HG02588 (cell line): Measurements from ENCODE around the gene HMGB4.
A peak's percentile ranks its signal among the peaks of the same experiment; 100 is the strongest.

ENCODE experiments used
- ATAC-seq: cut with Tn5 transposase; IDR thresholded peaks from one replicate; pipeline ENCODE4 v1.9.1; 2021; ENCODE audit warnings: mild to moderate bottlenecking, moderate library complexity; ENCODE audit not compliant: unreplicated experiment

The HMGB4 gene

DNA sequence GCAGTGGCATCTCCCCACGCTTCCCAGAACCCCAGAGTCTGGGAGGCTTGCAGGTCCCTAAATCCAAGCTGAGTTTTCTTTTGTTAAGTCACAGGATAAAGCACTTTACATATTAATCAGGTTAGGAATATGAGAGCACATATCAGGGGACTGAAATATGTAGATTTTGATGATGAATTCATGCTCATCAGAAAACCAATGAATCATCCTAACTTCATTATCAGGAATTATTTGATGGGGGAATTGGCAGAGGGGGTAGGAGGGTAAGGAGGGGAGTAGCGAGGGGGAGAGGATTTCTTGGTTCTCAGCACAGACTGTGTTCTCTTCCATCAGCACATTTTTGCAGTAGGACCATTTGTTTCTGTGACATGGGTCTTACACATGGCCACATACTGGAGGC lies 32.1 kb downstream of the HMGB4 start:
- ATAC-seq: no peak

DNA sequence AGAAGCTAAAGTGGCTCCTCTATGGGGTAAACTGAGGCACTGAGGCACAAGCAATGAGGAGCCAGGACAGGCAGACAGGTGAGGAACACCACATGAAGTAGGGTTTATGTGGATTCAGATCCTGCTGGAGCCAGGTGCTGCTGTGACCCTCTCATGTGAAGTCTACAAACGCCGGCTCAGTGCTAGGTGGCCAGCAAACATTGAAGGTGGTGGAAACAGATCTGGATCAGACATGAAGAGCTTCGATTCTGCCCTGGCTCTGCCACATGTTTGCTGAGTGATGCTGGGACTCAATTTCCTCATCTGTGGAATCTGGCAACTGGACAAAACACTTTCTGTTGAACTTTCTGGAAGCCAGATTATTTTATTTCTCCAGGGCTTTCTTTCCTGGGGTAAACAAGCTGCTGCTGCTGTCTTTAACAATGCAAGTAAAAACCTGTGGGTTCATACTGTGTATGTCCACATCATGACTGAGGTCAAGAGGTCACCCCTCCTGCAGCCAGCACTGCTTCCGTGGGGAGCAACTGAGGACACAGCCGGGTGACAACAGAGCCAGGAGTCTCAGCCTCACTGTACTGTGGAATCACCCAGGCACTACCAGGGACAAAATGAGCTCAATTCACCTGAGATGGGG lies 33.3 kb downstream of the HMGB4 start:
- no peak for ATAC-seq

DNA sequence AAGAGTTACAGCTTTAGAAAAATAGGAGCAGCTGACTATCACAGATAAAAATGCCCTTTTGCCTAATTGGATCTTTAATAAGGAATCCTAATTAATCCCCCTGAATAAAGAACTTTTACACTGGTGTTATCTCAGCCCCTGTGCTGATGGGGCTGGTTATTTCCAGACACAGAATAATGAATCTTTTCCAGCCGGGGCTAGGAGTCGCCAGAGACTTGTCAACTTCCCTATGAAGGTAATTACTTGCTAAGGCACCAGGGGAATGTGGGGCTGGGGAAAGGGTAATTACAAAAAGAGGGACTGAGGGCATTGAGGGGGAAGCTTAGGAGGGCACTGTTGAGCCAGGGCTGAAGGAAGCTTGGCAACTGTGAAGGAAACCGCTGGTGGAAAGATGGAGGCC lies 34.5 kb downstream of the HMGB4 start:
- ATAC-seq: no peak

DNA sequence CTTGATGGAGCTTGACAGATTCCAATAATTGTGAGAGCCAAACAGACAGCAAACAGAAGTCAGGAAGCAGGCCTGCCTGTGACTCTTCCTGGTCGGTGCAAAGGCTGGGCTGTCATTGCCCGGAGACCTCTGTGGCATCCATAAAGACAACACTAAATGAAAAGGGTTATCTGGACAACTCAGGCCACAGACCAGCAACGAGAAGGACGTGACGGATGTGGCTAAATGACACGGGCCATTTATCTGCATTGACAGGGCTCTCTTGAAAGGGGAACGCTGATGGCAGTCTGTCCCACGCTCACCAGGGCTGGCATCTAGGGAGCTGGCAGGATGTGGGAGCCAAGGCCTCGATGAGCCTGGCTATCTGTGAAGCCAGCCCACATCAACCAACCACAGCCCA lies 35.0 kb downstream of the HMGB4 start:
- no peak for ATAC-seq

DNA sequence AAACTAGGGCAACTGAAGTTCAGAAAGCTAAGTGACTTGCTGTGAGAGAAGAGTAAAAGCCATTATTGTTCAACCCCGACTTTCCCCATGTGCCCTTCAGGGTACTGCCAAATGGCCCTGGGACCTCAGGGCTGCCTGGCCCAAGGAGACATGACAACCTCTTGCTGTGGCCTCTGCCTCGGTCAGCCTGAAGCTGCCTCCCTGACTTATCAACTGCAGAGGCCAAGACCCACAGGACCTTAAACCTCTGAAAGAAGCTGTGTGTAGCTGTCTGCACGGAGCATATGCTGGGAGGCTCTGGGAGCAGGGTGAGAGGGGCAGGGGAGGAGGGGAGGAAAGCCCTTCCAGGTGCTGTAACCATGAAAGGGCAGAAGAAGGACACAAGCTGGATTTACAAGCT lies 35.9 kb downstream of the HMGB4 start:
- ATAC-seq: no peak

DNA sequence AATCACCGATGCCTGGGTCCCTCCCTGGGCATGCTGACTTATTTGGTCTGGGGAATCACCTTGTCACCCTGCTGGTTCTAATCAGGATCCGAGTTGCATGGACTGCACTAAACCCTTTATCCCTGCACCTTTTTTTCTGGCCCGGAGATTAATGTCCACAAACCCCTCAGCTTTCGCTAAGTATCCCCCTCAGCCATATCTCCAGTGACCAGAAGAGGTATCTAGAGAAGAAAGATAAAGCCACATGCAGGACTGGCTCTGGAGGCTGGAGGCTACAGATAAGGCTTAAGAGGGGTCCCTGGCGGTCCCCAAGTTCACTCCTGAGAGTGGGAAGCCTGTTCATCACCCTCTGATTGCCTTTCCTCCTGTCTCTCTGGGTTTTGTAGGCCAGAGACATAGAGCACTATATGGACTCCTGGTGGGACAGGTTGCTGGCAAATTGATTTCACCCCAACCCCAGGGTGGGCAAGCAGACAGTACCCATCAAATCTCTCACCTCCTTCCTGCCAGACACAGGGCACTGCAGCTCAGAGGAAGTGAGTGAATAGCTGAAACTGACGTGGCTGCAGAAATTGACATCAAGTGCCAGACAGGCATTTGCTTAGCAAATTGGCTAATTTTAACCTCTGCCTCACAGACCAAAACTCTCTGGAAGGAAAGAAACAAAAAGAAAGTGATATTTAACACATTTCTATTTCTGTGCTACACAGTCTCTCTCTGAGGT lies 38.8 kb downstream of the HMGB4 start:
- ATAC-seq: peak; percentile 78

DNA sequence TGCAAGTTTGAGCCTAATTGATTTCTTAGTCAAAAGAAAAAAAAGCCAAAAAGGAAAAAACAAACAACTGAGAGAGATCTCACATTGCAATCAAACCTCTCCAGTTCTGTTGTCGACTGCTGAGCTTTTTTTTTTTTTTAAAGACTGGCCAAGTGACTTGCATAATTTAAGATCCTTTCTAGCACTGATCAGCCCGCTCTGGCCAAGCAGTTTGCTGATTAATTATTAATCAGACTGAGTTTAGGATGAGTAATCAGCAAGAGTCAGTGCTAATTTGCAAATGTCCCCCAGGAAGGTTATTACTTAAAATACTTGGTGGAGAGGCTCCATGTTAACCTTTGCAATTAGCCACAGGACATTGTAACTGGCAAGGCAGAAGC lies 39.3 kb downstream of the HMGB4 start:
- peak; percentile 50 for ATAC-seq

DNA sequence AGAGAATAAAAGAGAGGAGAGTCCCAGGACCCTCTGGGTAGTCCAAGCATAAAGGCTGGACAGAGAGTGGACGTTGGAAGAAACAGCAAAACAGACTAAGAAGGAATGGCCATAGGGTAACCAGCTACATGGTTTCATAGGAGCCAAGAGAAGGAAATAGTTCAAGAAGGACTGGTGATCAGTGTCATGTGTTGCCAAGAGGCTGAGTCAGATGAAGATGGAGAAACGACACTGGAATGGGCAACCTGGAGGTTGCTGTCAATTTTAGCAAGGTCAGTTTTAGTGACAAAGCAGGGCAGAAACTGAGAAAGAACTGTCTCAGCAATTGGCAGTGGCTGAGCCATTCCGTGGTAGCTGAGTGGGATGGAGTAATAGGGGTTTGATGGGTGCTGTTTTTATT lies 41.4 kb downstream of the HMGB4 start:
- no peak for ATAC-seq

DNA sequence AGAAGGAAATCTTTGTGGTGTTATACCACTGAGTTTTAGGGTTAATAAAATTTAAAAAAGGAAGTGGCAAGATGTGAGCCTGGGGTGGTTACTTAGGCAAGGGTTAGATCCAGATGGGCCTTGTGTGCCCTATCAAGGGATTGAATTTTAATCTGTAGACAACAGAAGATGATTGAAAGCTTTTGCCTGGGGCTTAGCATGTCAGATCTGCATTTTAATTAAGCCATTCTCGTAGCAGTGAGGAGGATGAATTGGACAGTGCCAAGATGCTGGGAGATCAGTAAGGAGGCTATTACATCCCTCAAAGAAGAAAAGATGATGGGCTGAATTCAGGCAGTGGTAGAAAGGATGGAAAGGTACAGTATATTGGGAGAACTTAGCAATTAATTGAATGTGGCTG lies 42.3 kb downstream of the HMGB4 start:
- no peak for ATAC-seq

DNA sequence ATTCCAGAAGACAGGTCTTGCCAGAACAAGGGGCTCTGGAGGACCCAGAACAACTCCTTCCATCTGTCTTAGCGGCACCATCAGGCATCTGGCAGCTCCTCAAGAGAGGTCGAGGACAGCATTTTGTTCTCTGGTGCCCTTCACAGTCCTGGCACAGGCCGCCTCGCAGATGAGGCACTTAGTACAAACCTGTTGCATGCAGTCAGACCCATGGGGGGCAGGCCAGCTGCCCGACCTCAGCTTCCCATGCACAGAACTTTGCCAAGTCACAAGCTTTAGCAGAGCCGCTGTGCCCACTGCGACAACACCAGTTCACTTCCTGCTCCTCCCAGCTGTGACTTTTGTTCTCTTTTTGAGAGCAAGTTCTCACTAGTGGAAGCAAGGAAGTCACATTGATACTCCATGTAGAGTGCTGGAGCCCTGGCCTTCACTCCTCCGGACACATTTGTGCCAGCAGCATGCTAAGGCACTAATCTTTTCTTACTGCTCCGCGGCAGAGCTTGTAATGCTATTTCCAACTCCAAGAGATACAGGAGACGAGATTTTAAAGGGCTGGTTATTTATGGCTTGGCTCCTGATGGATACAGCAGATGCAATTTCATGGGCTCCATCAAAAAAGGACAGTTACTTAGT lies 44.6 kb downstream of the HMGB4 start:
- no peak for ATAC-seq
